Stimulated activated CD8-positive, alpha-beta memory T cell treated with anti-CD3 and anti-CD28 coated beads, Interleukin-2, amount 100 ng/mL, for 48 hours (primary cell): ENCODE results near the gene CLCNKB.
"Not testable (repeated sequence)": the region's sequence is repeated elsewhere in the genome, so short reads cannot be mapped to it uniquely, and the experiment has no call there.

Source experiments
- DNase-seq, 2 donors: peaks; one replicate each; pipeline ENCODE4 v3.0.0-alpha.2; 2020; ENCODE audit warnings: low read depth in 2 of 2

The CLCNKB gene

DNA sequence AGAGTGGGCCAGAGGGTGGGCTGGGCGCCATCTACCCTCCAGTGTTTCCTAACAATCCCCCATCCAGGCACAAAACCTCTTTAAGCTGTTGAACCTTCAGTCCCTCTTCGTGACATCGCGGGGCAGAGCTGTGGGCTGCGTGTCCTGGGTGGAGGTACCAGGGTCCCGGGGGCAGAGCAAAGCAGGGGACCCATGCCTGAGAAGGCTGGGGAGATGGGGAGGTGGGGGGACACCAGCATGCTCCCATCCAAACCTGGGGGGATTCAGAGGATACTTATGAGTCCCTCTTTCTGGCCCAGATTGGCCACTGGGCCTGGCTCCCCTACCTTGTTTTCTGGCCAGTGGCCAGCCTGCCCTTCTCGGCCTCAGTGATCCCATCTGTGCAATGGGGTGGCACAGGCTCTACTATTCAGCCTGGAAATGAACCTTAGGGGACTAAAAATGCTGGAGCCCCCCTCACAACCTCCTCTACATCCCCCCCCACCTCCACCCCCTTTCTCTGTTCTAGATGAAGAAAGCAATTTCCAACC lies 10.4 kb upstream of the CLCNKB start:
- DNase-seq = not testable (repeated sequence)

DNA sequence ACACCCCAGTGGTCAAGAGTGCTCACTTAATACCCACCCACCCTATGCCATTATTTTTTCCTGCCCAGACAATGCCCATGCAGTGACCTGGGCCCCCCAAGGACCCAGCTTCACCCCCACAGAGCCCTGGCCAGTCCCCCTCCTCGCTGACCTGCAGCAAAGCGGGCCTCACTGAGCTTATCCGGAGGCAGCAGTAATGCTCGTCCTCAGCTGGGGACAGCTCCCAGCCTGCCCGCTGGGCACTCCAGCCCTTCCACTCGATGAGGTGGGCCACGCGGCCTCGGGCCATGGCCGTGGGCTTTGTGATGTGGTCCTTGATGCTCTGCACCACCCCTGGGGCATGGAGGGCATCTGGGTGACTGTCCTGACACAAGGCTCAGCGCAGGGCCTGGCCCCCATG lies 7.1 kb upstream of the CLCNKB start:
- DNase-seq = not testable (repeated sequence)

GRCh38 chr1:16038620-16038912 lies 5.0 kb upstream of the CLCNKB start:
- no peak for DNase-seq

DNA sequence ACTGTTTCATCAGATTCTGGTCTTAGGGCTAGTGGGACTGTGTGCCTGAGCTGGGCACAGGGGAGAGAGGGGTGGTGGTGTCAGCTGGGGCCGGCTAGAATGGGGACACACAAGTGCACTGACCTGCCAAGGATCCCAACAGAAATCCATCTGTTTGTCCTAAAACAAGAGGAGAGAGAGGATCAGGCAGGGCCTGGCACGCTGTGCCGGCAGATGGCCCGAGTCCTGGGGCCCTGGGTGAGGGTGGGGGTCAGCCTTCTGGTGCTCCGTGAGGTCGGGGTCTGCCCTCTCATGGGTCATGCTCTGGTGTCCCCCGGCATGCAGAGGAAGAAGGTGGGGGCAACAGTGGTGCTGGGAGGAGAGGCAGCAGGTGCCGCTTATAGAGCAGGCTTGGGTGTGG lies 3.7 kb upstream of the CLCNKB start:
- not testable (repeated sequence) for DNase-seq

GRCh38 chr1:16041200-16041599 lies 2.4 kb upstream of the CLCNKB start:
- no peak for DNase-seq

- DNase-seq = no peak
These were observed 1.5 kb upstream of the CLCNKB start for GRCh38 chr1:16042096-16042495.

- not testable (repeated sequence) for DNase-seq
These were observed 928 bp upstream of the CLCNKB start for GRCh38 chr1:16042654-16043053.

- no peak for DNase-seq
These were observed 368 bp downstream of the CLCNKB start for GRCh38 chr1:16043950-16044349.

GRCh38 chr1:16046842-16047241 lies 3.3 kb downstream of the CLCNKB start:
- DNase-seq = no peak

GRCh38 chr1:16047791-16048475 lies 4.4 kb downstream of the CLCNKB start:
- DNase-seq = no peak

DNA sequence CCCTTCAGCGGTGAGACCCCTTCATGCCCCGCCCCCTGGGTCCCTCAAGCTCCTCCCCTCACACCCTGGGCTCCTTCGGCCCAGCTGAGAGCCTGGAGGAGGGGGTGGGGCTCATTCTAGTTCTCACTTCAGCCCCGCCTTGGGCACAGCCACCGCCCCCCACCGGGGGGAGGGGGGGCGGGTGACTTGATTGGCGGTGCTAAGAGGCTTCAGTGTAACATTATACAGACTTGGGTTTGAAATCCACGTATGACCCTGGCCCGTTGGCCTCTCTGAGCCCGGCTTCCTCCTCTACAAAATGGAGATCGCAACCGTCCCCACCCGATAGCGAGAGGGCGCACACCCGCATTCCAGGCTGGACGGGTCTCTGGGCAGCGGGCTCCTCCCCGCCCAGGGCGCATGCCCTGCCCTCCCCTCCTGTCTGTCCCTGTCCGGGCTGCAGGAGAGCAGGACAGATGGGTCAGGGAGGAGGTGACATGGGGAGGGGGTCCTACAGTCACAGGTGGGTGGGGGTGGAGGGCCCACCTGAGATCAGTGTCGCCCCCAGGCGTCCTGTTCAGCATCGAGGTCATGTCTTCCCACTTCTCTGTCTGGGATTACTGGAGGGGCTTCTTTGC lies 5.1 kb downstream of the CLCNKB start:
- DNase-seq = peak; percentile 16 to 50

GRCh38 chr1:16050328-16050727 lies 6.7 kb downstream of the CLCNKB start:
- DNase-seq = no peak

DNA sequence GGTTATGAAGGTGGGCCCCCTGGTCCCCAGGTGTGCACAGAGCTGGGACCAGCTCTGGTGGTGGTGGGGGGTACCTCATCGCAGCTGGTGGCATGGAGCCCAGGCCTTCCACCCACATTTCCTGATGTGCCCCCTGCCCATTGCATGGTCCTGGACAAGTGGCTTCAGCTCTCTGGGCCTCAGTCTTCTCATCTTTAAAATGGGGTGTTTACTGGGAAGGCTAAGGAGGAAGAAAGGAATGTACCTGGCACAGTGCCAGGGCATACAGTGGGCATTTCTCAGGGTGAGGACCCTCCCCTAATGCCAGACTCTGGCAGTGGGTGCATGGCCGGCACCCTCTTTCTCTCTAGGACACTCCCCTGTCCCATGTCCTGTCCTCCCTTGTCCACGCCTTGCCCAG lies 7.5 kb downstream of the CLCNKB start:
- DNase-seq = no peak

DNA sequence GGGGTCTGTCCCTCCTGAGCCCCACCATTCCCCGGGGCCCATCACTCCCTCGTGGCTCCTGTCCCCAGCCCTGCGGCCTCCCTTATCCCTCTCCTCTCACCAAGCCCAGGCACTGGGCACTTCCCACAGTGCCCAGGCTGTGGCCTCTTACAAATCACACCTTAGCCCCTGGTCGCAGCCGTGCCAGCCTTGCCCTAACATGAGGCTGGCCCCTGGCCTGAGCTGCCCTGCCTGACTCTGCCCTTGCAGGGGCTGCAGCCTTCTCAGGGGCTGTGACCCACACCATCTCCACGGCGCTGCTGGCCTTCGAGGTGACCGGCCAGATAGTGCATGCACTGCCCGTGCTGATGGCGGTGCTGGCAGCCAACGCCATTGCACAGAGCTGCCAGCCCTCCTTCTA lies 8.4 kb downstream of the CLCNKB start:
- DNase-seq = not testable (repeated sequence)

- no peak for DNase-seq
These were observed 10.4 kb downstream of the CLCNKB start for GRCh38 chr1:16053781-16054502.

DNA sequence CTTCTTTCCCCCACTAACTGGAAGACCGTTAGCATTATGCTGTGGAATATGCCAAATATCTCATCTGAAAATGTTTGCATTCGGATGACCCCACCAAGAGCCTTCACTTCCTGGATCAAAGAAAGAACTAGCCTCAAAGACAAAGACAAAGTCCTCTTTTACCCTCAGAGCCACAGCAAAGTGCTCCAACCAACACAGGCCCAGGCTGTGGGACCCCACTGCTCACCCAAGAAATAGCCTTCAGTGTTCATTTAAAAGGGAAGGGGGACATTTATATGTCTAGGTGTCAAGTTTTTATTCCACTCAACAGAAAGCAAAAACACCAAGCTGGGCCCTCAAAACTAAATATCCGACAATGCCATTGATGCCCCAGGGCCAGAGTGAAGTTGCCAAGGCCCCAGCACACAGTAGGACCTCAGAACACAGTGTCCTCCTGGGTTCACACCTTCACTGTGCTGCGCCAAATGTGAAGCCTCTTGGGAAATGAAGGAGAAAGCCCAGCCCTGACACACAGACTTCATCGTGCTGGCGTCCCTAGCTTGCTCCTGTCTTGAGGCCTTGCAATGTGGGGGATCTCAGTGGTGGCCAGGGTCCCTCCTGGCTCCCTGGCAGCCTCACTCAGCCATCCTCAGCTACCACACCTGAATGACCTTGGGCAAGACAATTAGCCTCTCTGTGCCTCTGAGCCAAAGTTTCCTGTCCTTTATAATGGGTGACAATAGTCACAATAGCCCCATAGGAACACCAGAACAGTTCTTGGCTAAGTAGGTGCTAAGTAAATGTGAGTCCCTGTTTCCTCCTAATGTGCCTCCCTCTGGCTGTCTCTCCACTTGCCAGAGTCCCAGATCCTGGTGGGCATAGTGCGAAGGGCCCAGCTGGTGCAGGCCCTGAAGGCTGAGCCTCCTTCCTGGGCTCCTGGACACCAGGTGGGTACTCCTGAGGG lies 11.3 kb downstream of the CLCNKB start:
- no peak for DNase-seq

DNA sequence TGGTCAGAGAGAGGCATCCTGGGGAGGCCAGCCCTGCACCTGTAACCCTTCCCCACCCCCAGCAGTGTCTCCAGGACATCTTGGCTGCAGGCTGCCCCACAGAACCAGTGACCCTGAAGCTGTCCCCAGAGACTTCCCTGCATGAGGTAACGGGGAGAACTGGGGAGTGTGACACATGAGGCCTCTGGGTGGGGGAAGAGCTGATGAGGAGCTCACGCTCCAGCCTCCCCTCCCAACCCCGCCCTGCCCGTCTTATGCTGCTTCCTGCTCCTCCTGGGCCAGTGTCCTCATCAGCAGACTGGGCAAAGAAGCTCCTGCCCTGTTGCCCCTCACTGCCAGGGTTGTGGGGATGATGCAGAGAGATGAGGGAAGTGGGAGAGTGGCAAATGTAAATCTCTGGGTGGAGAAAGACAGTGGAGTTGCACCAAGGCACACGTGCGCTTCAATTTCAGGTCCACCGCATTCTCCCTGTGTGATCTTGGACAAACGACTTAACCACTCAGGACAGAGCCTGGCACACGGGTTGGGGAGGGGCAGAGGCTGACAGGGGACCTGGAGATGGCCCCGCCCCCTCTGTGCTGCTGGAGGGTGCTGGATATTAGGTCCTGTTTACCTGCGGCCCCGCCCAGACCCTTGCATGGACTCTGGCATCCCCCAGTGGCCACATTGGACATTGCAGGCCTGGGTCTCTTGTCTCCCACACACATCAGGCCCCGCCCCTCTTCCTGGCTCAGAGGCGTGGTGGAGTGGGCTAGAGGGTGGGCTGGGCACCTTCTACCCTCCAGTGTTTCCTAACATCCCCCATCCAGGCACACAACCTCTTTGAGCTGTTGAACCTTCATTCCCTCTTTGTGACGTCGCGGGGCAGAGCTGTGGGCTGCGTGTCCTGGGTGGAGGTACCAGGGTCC lies 12.3 kb downstream of the CLCNKB start:
- DNase-seq = peak; percentile 80 to 90

GRCh38 chr1:16056521-16056912 lies 12.9 kb downstream of the CLCNKB start:
- DNase-seq = not testable (repeated sequence)

DNA sequence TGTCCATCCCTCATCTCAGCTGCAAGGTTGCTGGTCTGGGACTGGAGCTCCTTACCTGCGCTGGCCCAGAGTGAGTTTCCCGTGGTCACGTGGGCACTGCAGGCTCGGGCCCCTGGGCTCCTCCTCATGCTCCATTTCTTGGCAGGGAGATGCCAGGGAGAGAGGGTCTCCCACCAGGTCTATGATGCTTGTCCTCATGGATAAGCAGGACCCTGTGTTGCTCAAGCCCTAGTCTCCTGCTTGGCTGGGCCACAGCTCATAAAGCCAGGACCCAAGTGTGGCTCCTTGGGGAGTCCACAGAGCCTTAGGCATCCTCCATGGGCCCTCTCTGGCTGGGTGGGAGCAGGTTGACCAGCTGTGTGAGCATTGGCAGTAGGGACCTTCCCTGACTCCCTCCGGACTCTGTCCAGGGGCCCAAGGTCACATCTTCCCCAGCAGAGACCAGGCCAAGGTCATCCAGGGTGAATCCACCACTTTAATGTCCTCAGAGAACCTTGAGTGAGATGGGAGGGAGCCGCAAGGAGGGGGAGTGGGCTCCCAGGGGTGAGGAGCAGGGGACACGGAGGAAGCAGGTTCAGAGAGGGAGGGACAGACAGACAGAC lies 13.8 kb downstream of the CLCNKB start:
- not testable (repeated sequence) for DNase-seq

DNA sequence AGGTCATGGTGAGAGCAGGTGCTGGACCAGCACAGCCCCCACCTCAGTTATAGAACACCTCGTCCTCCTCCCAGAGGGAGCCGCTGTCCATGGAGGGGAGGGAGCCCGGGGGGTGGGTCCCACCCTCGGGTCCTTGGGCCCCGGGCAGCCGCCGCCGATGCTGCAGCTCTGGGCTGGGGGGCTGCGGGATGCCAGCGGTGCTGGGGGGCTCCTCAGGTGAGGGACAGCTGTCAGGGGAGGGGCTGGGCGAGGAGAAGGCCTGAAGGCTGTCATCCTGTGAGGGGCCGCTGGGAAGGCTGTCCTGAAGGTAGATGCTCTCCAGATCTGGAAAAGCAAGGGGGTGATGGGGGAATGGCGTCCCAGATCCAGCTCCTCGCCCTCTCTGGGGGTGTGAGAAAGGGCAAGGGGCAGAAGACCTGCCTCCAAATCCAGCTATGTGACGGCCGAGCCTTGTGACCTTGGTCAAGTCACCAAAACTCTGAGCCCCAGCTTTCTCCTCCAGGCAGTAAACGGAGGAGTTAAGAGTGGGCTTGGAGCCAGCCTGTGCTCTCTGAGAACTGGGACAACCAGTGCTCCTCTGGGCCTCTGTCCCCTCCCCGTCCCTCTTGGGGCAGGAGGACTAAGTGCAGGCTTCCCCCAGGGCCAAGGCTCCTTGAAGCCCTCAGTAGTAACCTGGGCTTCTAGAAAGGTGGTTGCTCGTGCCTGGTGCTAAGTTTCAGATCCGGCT lies 15.0 kb downstream of the CLCNKB start:
- not testable (repeated sequence) for DNase-seq
